ENCODE measurements around the gene RIOX2. TPM values are rescaled to one million over a fixed set of nuclear protein-coding genes. Genes with fewer than 3 reads are reported as not detected.
A peak's percentile ranks its signal among the peaks of the same experiment; 100 is the strongest.
"Not testable (repeated sequence)": the region's sequence is repeated elsewhere in the genome, so short reads cannot be mapped to it uniquely, and the experiment has no call there.

Gene RIOX2
- total RNA-seq, 1 experiment from 2014 or later = 33.2 TPM

- no peak for DNase-seq (ENCODE audit: low spot score)
Measured at GRCh38 chr3:97911459-97911858, 60.8 kb downstream of the RIOX2 start.

- peak; percentile 59 for DNase-seq (ENCODE audit: low spot score)
Measured at GRCh38 chr3:97910931-97911351, 61.3 kb downstream of the RIOX2 start.

DNA sequence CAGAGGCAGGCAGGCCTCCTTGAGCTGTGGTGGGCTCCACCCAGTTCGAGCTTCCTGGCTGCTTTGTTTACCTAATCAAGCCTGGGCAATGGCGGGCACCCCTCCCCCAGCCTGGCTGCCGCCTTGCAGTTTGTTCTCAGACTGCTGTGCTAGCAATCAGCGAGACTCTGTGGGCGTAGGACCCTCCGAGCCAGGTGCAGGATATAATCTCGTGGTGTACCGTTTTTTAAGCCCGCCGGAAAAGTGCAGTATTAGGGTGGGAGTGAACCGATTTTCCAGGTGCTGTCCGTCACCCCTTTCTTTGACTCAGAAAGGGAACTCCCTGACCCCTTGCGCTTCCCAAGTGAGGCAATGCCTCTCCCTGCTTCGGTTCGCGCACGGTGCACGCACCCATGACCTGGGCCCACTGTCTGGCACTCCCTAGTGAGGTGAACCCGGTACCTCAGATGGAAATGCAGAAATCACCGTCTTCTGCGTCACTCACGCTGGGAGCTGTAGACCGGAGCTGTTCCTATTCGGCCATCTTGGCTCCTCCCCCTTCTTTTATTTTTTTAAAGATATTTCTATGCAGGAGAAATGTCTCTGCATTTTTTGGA, 61.9 kb downstream of the RIOX2 start:
- peak; percentile 31 for DNase-seq (ENCODE audit: low spot score)

GRCh38 chr3:97909830-97910229, 62.4 kb downstream of the RIOX2 start:
- not testable (repeated sequence) for DNase-seq (ENCODE audit: low spot score)

DNA sequence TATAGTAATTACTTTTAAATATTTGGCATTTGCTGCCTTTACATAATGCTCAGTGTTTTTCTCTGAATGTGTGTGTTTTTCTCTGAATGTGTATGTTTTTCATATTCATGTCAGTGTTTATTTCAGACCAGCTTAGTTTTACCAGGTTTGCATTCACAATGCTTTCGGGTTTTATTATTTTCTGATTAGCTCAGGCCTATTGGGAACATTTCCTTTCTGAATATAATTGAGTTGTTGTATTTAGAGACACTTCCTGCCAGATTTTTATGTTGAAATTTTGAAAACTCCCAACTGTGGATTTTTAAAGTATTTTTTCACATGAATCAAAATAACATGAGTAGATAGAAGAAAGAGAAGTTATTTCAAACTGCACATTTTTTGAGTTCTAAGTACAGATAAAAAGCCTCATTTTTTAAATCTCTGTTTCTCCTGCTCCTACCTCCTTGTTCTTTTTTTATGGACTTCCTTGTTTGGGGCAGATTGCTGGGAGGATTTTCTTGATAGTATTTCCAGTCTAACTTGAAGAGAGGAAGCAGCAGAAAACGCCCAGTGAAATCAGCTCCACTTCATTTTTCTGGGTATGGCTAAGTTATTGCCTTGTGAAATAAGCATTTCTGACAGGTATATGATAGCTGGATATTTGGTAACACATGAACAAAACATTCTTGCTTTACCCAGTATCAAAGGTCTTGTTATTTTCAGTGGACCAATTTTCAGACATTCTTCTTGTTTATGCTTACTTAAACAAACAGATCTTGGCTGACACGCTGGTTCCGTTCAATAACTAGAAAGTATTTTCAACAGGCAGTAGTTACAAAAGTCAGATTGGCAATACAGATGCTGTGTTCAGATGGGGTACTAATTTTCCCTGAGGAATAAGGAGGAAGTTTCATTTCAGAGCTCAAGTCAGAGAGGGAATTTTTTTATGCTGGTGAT, 70.7 kb downstream of the RIOX2 start:
- peak; percentile 43 for DNase-seq (ENCODE audit: low spot score)

DNA sequence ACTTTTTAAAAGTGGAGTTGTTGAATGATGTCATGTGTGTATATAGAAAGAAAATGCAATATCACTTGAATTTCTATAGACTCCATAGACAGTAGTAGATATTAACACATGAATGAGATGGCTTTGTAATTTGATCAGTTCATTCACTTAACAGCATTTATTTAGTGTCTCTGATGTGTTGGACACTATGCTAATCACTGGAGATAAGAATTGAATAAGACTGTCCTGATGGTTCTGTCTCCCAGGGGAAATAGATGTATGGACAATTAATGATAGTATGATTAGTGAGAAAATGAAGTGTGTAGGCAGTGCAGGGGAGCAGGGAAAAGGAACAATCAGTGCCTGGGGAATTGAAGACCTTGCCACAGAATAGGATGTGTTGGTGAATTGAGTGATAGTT, 72.9 kb downstream of the RIOX2 start:
- no peak for DNase-seq (ENCODE audit: low spot score)

GRCh38 chr3:97896547-97896946, 75.7 kb downstream of the RIOX2 start:
- DNase-seq (ENCODE audit: low spot score) = no peak

DNA sequence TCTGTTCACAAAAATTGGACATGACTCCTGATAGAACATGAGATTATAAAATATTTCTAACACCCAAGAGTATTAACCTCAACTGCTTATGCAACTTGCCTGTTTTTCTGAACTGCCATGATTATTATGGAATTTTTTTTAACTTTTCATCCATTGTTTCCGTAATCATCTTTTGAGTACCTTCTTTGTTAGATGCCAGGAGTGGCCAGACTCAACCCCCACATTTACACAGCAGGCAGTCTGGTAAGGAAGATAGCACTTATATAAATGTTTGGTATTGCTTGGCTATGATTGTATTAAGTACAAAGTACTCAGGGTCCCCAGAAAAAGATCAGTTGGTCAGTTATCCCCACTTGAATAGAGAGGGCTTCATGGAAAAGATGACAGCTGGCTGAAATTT, 76.1 kb downstream of the RIOX2 start:
- no peak for DNase-seq (ENCODE audit: low spot score)

- no peak for DNase-seq (ENCODE audit: low spot score)
Measured at GRCh38 chr3:97895216-97895615, 77.0 kb downstream of the RIOX2 start.

- DNase-seq (ENCODE audit: low spot score) = no peak
Measured at GRCh38 chr3:97892852-97893251, 79.4 kb downstream of the RIOX2 start.

Other genes starting within 250 kb of the RIOX2 start
- 2.7 and 3.7 TPM in 2 replicates for gene ARL6, start 207.7 kb downstream of the RIOX2 start, total RNA-seq (2014; rRNA removed; shearing (Covaris generic))
- 6.9 and 9.8 TPM in 2 replicates for gene CRYBG3, start 150.4 kb downstream of the RIOX2 start, total RNA-seq (2014; rRNA removed; shearing (Covaris generic))
- gene GABRR3, start 62.9 kb upstream of the RIOX2 start, total RNA-seq (2014; rRNA removed; shearing (Covaris generic)) = not detected in 2 replicates
- gene OR5AC2, start 114.7 kb upstream of the RIOX2 start, total RNA-seq (2014; rRNA removed; shearing (Covaris generic)) = not detected in 2 replicates
- gene OR5H1, start 158.3 kb upstream of the RIOX2 start, total RNA-seq (2014; rRNA removed; shearing (Covaris generic)) = not detected in 2 replicates
- not detected in 2 replicates for gene OR5H14, start 175.0 kb upstream of the RIOX2 start, total RNA-seq (2014; rRNA removed; shearing (Covaris generic))
- gene OR5H15, start 194.3 kb upstream of the RIOX2 start, total RNA-seq (2014; rRNA removed; shearing (Covaris generic)) = not detected in 2 replicates